Fibroblast of peridontal ligament (primary cell): Measurements from ENCODE around the gene PDE9A.

Source experiments
- DNase-seq: peaks from one replicate; pipeline ENCODE4 v3.0.0-alpha.2; 2010; ENCODE audit errors: extremely low read depth

Gene PDE9A

DNA sequence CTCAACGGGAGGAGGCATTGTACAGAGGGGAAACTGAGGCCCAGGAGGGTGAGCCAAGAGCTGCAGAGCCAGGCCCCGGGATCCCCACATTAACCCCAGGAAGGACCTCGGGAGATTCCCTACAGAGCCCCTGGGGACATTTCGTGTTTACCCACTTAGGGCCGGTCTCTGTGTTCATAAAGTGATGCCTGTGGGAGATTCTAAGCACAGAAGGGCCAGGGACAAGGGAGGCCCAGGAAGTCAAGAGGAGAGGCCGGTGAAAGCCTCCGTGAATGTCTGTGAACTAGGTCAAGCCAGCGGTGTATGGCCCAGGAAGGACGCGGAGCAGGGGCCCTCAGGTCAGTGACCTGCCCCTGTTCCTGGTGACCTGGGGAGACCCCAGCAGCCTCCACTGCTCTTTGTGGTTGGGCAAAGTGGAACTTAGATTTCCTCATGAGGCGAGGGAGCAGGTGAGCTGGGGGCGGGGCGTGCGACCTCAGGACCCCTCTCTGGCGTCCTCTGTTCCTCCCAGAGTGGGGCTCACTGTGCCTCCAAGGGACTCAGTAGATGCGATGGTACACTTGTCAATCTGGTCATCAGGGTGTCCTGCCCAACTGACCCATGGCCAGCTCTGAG lies 34.9 kb downstream of the PDE9A start:
- DNase-seq: no peak

DNA sequence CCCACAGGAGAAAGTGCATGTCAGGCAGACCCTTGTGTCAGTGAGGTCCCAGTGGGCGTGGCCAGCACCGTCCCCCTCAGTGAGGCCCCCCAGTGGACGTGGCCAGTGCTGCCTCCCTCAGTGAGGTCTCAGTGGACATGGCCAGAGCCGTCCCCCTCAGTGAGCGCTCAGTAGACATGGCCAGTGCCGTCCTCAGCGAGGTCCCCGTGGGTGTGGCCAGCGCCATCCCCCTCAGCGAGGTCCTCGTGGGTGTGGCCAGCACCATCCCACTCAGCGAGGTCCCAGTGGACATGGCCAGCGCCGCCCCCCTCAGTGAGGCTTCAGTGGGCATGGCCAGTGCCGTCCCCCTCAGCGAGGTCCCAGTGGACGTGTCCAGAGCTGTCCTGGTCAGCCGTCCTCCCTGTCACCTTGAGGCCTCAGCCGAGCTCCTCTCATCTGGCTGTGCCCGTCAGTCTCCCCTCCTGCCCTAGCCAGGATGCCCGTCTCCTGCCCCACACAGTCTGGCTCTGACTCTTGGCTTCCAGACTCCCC lies 35.5 kb downstream of the PDE9A start:
- no peak for DNase-seq

GRCh38 chr21:42690586-42690985 lies 37.2 kb downstream of the PDE9A start:
- no peak for DNase-seq

DNA sequence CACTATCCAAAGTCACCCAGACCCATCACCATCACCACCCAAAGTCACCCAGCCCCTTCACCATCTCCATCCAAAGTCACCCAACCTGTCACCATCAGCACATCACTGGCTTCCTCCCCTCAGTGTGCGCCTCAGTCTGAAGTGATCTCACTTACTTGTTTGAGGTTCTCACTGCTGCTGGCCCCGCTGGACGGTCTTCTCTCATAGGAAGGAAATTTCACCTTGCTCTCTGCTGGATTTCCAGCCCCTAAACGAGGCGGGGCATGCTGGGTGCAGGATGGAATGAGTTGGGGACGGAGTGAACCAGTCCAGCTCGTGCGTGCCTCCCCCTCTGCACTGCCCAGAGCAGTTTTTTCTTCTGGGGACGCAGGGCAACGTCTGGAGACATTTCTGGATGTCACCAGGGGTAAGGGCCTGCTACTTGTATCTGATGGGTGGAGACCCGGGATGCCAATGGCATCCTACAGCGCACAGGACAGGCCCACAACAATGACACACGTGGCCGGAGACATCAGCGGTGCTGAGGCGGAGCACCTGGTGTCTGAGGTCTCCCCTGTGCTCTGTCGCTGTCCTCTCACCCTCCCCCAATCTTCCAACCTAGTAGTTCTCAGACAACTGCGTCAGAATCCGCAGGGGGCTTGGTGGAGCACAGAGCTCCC lies 38.6 kb downstream of the PDE9A start:
- no peak for DNase-seq

- DNase-seq: no peak
Observed at GRCh38 chr21:42692688-42693087, 39.3 kb downstream of the PDE9A start.

DNA sequence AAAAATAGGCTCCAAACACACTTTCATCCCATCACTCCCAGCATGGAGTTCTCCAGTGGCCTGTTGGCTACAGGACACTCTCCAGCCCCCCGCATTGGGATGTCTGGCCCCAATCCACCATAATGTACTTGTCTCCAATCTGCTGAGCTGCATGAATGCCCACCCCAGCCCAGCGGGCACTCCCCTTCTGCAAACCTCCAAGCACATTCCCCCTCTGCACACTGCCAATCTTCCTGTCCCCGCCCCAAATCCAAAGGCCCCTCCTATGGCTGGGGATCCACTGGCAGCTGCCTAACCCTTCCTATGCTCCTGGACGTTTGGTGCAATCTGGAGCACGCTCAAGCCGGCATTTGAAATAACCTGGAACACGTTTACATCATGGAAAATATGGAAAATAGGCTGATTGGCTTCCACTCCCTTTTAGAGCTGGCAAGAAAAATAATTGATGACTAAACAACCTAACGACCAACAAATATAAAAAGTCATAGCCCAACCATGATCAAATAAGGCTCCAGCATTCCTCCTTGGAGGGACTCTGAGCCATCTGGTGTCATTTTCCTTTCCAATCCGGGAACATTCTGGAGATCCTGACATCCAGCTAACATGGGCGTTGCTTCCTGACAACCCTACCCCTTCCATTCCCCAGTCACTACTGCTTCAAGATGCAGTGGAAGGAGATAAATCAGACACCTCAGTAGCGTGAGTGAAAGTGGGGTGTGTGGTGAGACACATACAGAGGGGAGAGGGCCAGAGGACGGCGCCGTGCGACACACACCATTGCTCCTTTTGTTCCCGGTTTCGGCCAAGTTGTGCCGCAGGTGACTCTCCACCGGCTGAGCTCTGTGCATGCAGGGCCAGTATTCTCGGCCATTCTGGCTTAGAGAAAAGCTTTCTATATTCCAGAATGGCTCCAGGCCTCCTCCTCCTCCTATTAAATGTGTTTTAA lies 41.6 kb downstream of the PDE9A start:
- DNase-seq: no peak

- peak; percentile 40 for DNase-seq
Observed at GRCh38 chr21:42695697-42696380, 42.4 kb downstream of the PDE9A start.

DNA sequence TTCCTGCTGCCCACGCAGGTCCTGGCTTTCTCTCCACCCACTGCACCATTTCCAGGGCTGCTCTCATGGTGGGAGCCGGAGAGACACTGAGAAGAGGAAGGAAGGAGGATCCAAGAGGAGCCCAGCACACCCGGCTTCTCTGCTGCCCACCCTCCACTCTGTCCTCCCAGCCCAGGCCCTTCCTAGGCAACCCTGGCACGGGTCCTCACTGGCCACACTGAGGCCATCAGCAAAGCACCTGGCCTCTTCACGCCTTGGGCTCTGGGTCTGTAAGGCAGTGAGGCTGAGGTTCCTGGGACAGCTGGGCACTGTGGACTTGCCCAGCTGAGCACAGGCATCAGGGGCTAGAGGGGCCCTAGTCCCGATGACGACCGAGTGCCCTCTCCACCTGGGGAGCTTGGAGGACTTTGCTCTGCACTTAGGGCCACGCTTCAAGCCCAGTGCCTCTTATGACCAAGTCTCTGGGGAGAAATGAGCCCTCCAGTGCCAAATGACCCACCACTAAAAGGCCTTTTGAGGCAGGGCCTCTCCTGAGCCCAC lies 43.1 kb downstream of the PDE9A start:
- DNase-seq: no peak

DNA sequence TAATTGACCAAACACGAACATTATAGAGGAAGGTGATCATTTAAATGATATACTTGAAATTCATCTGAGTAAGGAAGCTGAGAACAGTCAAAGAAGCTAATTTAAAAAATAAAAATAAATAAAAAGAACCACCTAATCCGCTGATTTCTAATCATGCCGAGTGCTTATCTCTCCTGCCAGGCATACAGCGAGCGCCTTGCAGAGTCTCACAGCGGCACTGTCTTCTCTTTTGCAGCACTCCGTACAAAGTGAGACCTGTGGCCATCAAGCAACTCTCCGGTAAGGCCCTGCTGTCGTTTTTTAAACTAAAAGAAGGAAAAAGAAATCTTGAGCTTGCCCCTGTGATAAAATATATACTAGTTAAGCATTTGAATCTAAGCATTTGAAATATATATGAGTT lies 45.3 kb downstream of the PDE9A start:
- DNase-seq: no peak

DNA sequence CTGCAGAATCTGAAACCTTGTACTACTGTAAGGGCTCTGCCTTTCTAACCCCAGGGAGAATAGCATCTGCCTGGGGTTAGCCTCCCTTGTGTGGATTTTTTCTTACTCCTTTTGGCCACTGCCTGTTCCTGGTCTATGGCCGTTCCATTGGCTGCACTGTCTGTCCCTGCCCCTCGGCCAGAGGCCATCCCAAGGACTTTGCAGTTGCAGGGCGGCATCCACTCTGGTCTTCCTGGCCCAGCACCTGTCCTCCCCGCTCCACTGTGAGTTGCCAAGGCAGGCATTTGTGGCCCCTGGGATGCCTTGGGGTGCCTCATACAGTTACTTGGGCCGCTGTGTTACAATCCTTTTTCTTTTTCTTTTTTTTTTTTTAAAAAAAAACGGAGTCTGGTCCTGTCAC lies 45.8 kb downstream of the PDE9A start:
- DNase-seq: no peak

DNA sequence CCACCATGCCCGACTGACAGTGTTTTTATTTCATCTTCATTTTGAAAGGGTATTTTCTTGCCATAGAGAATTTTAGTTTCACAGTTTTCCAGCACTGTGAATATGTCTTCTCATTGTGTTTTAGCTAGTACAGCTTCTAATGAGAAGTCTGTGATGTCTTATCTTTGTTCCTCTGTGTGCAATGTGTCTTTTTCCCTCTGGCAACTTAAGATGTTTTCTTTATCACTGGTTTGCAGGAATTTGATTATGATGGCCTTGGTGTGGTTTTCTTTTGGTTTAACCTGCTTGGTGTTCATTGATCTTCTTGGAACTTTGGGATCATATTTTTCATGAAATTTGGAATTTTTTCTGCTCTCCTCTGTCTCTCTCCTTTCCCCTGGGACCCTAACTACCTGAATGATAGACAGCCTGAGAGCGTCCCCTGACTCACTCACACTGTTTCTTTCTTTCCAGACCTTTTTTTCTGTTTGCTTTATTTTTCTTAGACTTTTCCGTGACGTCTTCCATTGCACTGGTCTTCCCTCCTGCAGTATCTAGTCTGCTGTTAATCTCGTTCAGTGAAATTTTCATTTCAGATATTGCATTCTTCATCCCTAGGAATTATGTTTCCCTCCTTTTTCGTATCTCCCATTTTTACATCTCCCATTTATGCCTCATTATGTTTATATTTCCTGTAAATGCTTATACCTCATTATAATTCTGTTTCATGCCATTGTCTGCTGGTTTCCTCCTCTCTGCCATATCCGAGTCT lies 48.5 kb downstream of the PDE9A start:
- no peak for DNase-seq

DNA sequence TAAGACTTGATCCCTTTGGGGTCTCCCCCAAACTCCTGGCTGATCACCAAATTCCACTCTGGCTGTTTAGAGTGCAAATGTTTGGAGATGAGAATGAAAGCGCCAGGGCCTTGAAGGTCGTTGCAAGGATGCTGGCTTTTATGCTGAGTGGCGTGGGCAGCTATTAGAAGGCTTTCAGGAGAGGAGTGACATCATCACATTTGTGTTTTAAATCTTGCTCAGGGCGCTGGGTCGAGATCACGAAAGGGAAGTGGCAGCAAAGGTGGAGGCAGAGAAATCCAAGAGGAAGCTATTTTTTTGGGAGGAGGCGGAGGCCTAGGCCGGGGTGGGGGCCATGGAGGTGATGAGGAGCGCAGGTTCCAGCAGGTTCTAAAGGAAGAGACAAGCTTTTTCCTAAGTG lies 49.3 kb downstream of the PDE9A start:
- DNase-seq: no peak

- no peak for DNase-seq
Observed at GRCh38 chr21:42703136-42703908, 49.9 kb downstream of the PDE9A start.

DNA sequence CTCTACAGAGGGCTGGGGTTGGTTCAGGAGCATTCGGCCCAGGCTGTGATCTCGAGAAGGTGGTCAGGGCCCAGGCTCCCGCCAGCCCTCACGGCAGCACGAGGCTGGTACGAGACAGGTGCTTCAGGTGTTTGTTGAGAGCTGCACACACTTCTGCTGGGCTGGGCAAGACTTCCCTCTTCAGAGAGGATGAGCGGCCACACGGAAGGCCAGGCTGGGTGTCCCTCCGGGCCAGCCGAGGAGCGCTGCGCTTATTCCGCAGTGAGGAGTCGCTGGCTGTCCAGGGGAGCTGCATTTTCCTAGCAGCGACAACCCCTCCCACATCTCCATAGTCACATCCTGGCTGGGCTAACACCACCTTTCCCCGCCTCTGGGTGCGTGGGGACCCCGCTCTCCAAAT lies 50.5 kb downstream of the PDE9A start:
- DNase-seq: no peak

DNA sequence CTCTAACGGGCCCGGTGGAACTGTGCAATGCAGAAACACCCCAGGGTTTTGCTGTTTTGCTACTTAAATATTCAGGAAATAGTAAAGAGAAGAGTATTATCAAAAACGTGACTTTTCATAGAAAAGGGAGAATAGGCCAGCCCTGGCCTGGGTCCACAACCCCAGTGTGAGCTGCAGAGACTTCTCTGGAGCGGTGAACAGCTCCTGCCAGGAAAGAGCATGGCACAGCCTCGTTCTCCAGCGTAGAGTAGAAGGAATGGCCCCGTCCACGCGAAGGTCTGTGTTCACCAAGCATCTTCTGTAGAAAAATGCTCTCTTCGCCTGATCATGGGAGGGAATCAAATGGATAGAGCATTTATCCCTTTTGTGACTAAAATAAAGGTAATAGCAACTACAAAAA lies 51.4 kb downstream of the PDE9A start:
- no peak for DNase-seq

DNA sequence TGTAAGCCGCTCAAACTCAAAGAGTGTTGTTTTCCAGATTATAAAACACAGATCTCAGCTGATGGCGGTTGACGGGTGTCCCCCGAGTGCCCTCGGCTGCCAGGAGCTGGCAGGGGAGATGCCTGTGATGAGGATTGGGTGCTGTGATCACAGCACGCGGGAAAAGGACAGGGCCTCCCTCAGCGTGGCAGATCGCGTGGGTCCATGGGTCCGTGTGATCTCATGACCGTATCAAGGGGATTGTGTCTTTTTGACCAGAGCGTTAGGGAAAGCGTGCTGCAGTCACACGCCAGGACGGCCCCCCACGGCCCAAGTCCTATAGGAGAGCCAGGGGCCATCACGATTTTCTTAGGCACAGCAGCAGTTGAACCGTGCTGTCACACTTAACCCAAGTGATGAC lies 51.9 kb downstream of the PDE9A start:
- DNase-seq: no peak

DNA sequence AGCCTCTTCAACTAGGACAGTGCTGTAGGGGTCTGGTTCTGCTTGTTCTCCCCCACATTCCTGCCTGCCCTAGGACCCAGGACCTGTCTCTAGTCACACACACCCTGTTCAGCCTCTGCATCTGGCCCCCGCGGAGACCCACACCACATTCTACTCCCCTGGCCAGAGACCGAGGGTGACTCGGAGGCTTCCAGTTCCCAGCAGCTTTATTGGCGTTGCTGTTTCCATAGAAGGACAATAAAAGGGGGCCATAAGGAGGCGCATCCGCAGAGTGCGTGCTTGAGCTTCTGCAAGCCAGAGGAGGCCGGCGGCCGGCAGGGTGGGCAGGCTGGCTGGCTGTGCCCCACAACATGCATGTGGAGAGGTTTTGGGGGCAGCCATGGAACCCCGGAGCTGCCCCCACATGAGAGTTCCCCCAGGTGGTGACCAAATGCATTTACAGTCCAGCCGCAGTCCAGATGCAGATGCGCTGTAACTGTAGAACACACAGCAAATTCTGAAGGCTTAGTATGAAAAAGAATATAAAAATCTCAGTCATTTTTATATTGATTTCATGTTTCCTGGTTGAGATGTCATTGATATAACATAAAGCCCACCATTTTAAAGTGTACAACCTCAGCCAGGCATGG lies 52.4 kb downstream of the PDE9A start:
- DNase-seq: no peak

- DNase-seq: no peak
Observed at GRCh38 chr21:42706765-42707164, 53.3 kb downstream of the PDE9A start.

GRCh38 chr21:42707207-42707830 lies 53.9 kb downstream of the PDE9A start:
- DNase-seq: no peak
